HepG2 (cell line): Measurements from ENCODE around the gene SOX12. TPM values are rescaled to one million over a fixed set of nuclear protein-coding genes. Genes with fewer than 3 reads are reported as not detected.
A peak's percentile ranks its signal among the peaks of the same experiment; 100 is the strongest.

Experiments
- BCL6 ChIP-seq: IDR thresholded peaks from 2 replicates; pipeline ENCODE4 v1.6.1; 2016; ENCODE audit warnings: missing genetic modification reagents, missing compliant biosample characterization
- CAMTA2 ChIP-seq: sonication (generic); formaldehyde crosslinking; IDR thresholded peaks from 2 replicates; pipeline ENCODE4 v1.4.0; 2020; ENCODE audit warnings: mild to moderate bottlenecking, missing genetic modification reagents, borderline replicate concordance
- FIP1L1 ChIP-seq: fragments of 200-400 bp; formaldehyde crosslinking; IDR thresholded peaks from 2 replicates; pipeline ENCODE4 v1.6.1; 2018; ENCODE audit warnings: low read depth, mild to moderate bottlenecking, low read length, moderate library complexity, borderline replicate concordance; ENCODE audit not compliant: insufficient read depth
- FOXK2 ChIP-seq: fragments of 450-650 bp; IDR thresholded peaks from 2 replicates; pipeline ENCODE4 v1.6.1; 2016
- FUBP1 ChIP-seq: sonication (generic); formaldehyde crosslinking; IDR thresholded peaks from 2 replicates; pipeline ENCODE4 v1.5.1; 2020; ENCODE audit warnings: missing genetic modification reagents, mild to moderate bottlenecking, borderline replicate concordance
- HNRNPH1 ChIP-seq: fragments of 200-400 bp; formaldehyde crosslinking; optimal IDR thresholded peaks from 2 replicates; pipeline ENCODE3; 2017; ENCODE audit warnings: mild to moderate bottlenecking, low read depth, low read length
- ISL2 ChIP-seq: sonication (generic); formaldehyde crosslinking; IDR thresholded peaks from 2 replicates; pipeline ENCODE4 v1.5.0; 2020; ENCODE audit warnings: missing genetic modification reagents
- MAF1 ChIP-seq: sonication (generic); formaldehyde crosslinking; IDR thresholded peaks from 2 replicates; pipeline ENCODE4 v1.5.0; 2020; ENCODE audit warnings: missing genetic modification reagents, borderline replicate concordance
- MBD4 ChIP-seq: IDR thresholded peaks from 2 replicates; pipeline ENCODE4 v1.6.1; 2012; ENCODE audit warnings: low read length, inconsistent platforms, borderline replicate concordance
- NCOA1 ChIP-seq: sonication (generic); formaldehyde crosslinking; IDR thresholded peaks from 2 replicates; pipeline ENCODE4 v1.9.0; 2021; ENCODE audit warnings: missing genetic modification reagents
- NFRKB ChIP-seq: fragments of 450-650 bp; IDR thresholded peaks from 2 replicates; pipeline ENCODE4 v1.6.1; 2017
- POLR2AphosphoS5 ChIP-seq: IDR thresholded peaks from 2 replicates; pipeline ENCODE4 v1.6.1; 2012; ENCODE audit warnings: low read depth, low read length
- RORA ChIP-seq: sonication (generic); formaldehyde crosslinking; IDR thresholded peaks from 2 replicates; pipeline ENCODE4 v1.5.0; 2020; ENCODE audit warnings: mild to moderate bottlenecking, missing genetic modification reagents, moderate library complexity
- SATB2 ChIP-seq: sonication (generic); formaldehyde crosslinking; IDR thresholded peaks from 2 replicates; pipeline ENCODE4 v1.5.0; 2020; ENCODE audit warnings: missing genetic modification reagents
- SNAPC5 ChIP-seq: sonication (generic); formaldehyde crosslinking; IDR thresholded peaks from 2 replicates; pipeline ENCODE4 v1.8.1; 2023; ENCODE audit warnings: mild to moderate bottlenecking, missing genetic modification reagents, borderline replicate concordance
- TBX3 ChIP-seq: fragments of 450-650 bp; IDR thresholded peaks from 2 replicates; pipeline ENCODE4 v1.6.1; 2017; ENCODE audit warnings: antibody characterized with exemption, mild to moderate bottlenecking, inconsistent platforms, borderline replicate concordance
- ZNF10 ChIP-seq: sonication (generic); formaldehyde crosslinking; IDR thresholded peaks from 2 replicates; pipeline ENCODE4 v1.4.0; 2020; ENCODE audit warnings: mild to moderate bottlenecking, low read depth, missing genetic modification reagents, borderline replicate concordance
- ZNF451 ChIP-seq: sonication (generic); formaldehyde crosslinking; IDR thresholded peaks from 2 replicates; pipeline ENCODE4 v1.5.0; 2020; ENCODE audit warnings: mild to moderate bottlenecking, missing genetic modification reagents
- ZNF558 ChIP-seq: sonication (generic); formaldehyde crosslinking; IDR thresholded peaks from 2 replicates; pipeline ENCODE4 v1.9.0; 2022; ENCODE audit warnings: mild to moderate bottlenecking, missing genetic modification reagents, borderline replicate concordance
- ZNF564 ChIP-seq: sonication (generic); formaldehyde crosslinking; IDR thresholded peaks from 2 replicates; pipeline ENCODE4 v1.8.1; 2023; ENCODE audit warnings: mild to moderate bottlenecking, missing genetic modification reagents
- ZNF569 ChIP-seq: sonication (generic); formaldehyde crosslinking; IDR thresholded peaks from 2 replicates; pipeline ENCODE4 v1.5.0; 2020; ENCODE audit warnings: mild to moderate bottlenecking, missing genetic modification reagents, moderate library complexity, borderline replicate concordance
- ZNF816 ChIP-seq: sonication (generic); formaldehyde crosslinking; IDR thresholded peaks from 2 replicates; pipeline ENCODE4 v1.8.0; 2022; ENCODE audit warnings: missing genetic modification reagents, mild to moderate bottlenecking, borderline replicate concordance
- polyA plus RNA-seq, 8 experiments: library from polyadenylated mRNA; depleted of rRNA in 3 of 8; stranded (reverse) in 7 of 8; unstranded in 1 of 8; fragments of >200 nt; fragmentation: Illumina TruSeq in 4 of 8; extraction: Trizol in 4 of 8; gene quantifications; 2 replicates each; pipeline versions ENCODE4 v1.2.1 to v1.2.3, GENCODE V29; 2011 to 2016; ENCODE audit warnings: low read depth in 4 of 8, missing spikeins in 1 of 8, mixed read lengths in 1 of 8; ENCODE audit not compliant: insufficient read depth in 1 of 8
- total RNA-seq, 5 experiments: library from RNA; depleted of rRNA; stranded (reverse); fragments of >200 nt; fragmentation: Illumina TruSeq; extraction: Trizol; gene quantifications; 2 replicates each; pipeline ENCODE4 v1.2.3, GENCODE V29; 2016; ENCODE audit warnings: low read depth in 1 of 5
- TF ChIP-seq, protein P1 (sequence below): sonication (generic); formaldehyde crosslinking; IDR thresholded peaks from 2 replicates; pipeline ENCODE4 v1.4.0; 2020; ENCODE audit warnings: missing genetic modification reagents
- TF ChIP-seq, protein P2 (sequence below): sonication (generic); formaldehyde crosslinking; IDR thresholded peaks from 2 replicates; pipeline ENCODE4 v1.9.0; 2021; ENCODE audit warnings: missing genetic modification reagents, borderline replicate concordance

SOX12 gene
- total and polyA plus RNA-seq, 2 of the 13 experiments (the other 11 are each of a cell fraction or from before 2014, with no cell fraction given), result 10.0 to 18.7 TPM

DNA sequence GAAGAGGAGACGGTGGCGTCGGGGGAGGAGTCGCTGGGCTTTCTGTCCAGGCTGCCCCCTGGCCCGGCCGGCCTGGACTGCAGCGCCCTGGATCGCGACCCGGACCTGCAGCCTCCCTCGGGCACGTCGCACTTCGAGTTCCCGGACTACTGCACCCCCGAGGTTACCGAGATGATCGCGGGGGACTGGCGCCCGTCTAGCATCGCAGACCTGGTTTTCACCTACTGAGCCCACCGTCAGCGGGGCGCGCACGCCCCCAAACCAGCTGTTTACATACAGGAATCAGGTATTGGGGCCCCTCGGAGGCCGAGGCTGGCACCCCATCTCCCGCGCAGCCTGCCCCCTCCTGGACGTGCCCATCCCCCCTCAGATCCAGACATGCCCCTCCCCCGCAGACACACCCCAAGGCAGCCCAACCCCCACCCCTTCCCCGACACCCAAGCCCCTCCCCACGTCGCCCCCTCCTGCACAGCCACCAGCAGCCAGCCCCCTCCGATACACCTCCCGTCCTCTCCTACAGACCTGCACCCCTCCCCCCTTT is 1.4 kb downstream of the SOX12 start (continued):
- TF ChIP-seq ZNF558 (CRISPR knock-in tag) (no peak), ISL2 (CRISPR knock-in tag) (no peak), BCL6 (CRISPR knock-in tag) (peak; percentile 24; the same call in 1 of the 2 replicates), ZNF816 (0 out of 2 replicates have a peak, but pooled peaks have one; percentile 10), TBX3 (no peak), POLR2AphosphoS5 (no peak), FIP1L1 (no peak), SNAPC5 (CRISPR knock-in tag) (no peak), SATB2 (no peak), NFRKB (no peak), ZNF451 (CRISPR knock-in tag) (no peak; the same call in 1 of the 2 replicates), CAMTA2 (CRISPR knock-in tag) (0 out of 2 replicates have a peak, but pooled peaks have one; percentile 26), NCOA1 (CRISPR knock-in tag) (no peak), FOXK2 (no peak), FUBP1 (CRISPR knock-in tag) (0 out of 2 replicates have a peak, but pooled peaks have one; percentile 30), MAF1 (CRISPR knock-in tag) (no peak), ZNF569 (CRISPR knock-in tag) (no peak), MBD4 (no peak), HNRNPH1 (no peak), ZNF10 (no peak), RORA (CRISPR knock-in tag) (no peak), ZNF564 (CRISPR knock-in tag) (no peak)
- TF ChIP-seq, protein P1, sequence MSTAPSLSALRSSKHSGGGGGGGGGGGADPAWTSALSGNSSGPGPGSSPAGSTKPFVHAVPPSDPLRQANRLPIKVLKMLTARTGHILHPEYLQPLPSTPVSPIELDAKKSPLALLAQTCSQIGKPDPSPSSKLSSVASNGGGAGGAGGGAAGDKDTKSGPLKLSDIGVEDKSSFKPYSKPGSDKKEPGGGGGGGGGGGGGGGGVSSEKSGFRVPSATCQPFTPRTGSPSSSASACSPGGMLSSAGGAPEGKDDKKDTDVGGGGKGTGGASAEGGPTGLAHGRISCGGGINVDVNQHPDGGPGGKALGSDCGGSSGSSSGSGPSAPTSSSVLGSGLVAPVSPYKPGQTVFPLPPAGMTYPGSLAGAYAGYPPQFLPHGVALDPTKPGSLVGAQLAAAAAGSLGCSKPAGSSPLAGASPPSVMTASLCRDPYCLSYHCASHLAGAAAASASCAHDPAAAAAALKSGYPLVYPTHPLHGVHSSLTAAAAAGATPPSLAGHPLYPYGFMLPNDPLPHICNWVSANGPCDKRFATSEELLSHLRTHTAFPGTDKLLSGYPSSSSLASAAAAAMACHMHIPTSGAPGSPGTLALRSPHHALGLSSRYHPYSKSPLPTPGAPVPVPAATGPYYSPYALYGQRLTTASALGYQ (CRISPR knock-in tag), result no peak
- TF ChIP-seq, protein P2, sequence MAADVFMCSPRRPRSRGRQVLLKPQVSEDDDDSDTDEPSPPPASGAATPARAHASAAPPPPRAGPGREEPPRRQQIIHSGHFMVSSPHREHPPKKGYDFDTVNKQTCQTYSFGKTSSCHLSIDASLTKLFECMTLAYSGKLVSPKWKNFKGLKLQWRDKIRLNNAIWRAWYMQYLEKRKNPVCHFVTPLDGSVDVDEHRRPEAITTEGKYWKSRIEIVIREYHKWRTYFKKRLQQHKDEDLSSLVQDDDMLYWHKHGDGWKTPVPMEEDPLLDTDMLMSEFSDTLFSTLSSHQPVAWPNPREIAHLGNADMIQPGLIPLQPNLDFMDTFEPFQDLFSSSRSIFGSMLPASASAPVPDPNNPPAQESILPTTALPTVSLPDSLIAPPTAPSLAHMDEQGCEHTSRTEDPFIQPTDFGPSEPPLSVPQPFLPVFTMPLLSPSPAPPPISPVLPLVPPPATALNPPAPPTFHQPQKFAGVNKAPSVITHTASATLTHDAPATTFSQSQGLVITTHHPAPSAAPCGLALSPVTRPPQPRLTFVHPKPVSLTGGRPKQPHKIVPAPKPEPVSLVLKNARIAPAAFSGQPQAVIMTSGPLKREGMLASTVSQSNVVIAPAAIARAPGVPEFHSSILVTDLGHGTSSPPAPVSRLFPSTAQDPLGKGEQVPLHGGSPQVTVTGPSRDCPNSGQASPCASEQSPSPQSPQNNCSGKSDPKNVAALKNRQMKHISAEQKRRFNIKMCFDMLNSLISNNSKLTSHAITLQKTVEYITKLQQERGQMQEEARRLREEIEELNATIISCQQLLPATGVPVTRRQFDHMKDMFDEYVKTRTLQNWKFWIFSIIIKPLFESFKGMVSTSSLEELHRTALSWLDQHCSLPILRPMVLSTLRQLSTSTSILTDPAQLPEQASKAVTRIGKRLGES (CRISPR knock-in tag), result no peak
